ENCODE measurements around the gene AQP9.

Gene AQP9

GRCh38 chr15:58228718-58229117 is 90.5 kb downstream of the AQP9 start:
- DNase-seq = no peak

- DNase-seq = no peak
Measured at GRCh38 chr15:58229297-58229768, 91.2 kb downstream of the AQP9 start.

- DNase-seq = no peak
Measured at GRCh38 chr15:58232281-58233065, 94.3 kb downstream of the AQP9 start.

- DNase-seq = no peak
Measured at GRCh38 chr15:58233341-58233740, 95.2 kb downstream of the AQP9 start.
